IMR-90 (cell line): ENCODE results near the gene XIRP1. TPM values are rescaled to one million over a fixed set of nuclear protein-coding genes. Genes with fewer than 3 reads are reported as not detected.
A peak's percentile ranks its signal among the peaks of the same experiment; 100 is the strongest.

ENCODE experiments used
- ATAC-seq: fragments of 200-7000 bp; cut with Tn5 transposase; 2 replicates; pipeline ENCODE4 v1.9.1; 2020; ENCODE audit warnings: low read depth, mild to moderate bottlenecking, moderate library complexity
- BruUV-seq: library from RNA; stranded (reverse); fragments of 400-500 nt; replicated peaks from 2 replicates; lab custom pipeline; 2021; lab: Mats Ljungman, UMichigan
- CTCF ChIA-PET: fragments of 300-600 bp; formaldehyde crosslinking; extraction: SDS; loops from one replicate; lab custom pipeline; 2021; ENCODE audit warnings: antibody characterized with exemption; lab: Yijun Ruan, JAX
- POLR2A ChIA-PET: fragments of 300-600 bp; sonication (Branson Sonifier 250); formaldehyde crosslinking; loops from one replicate; lab custom pipeline; 2022; ENCODE audit warnings: antibody characterized with exemption; ENCODE audit not compliant: unreplicated experiment; lab: Charles Lee
- DNase-seq: peaks from one replicate; pipeline ENCODE4 v3.0.0; 2013
- H2AFZ ChIP-seq: replicated peaks from 2 replicates; pipeline ENCODE3; 2013; ENCODE audit warnings: low read length, mild to moderate bottlenecking; ENCODE audit not compliant: poor library complexity
- H2AK5ac ChIP-seq: 2 replicates; pipeline ENCODE4 v1.6.1; 2013; ENCODE audit warnings: low read depth, low read length, inconsistent platforms
- H2AK9ac ChIP-seq: replicated peaks from 2 replicates; pipeline ENCODE3; 2013; ENCODE audit warnings: mild to moderate bottlenecking, low read depth, low read length, moderate library complexity; ENCODE audit not compliant: poor library complexity
- H2BK120ac ChIP-seq: 2 replicates; pipeline ENCODE4 v1.6.1; 2013; ENCODE audit warnings: low read depth, low read length, inconsistent platforms
- H2BK15ac ChIP-seq: 3 replicates; pipeline ENCODE4 v1.6.1; 2013; ENCODE audit warnings: low read depth, low read length, inconsistent platforms
- H2BK20ac ChIP-seq: 2 replicates; pipeline ENCODE4 v1.6.1; 2013; ENCODE audit warnings: low read depth, mild to moderate bottlenecking, inconsistent platforms, low read length, moderate library complexity
- H2BK5ac ChIP-seq: 2 replicates; pipeline ENCODE4 v1.6.1; 2013; ENCODE audit warnings: mild to moderate bottlenecking, low read depth, low read length, inconsistent platforms; ENCODE audit not compliant: poor library complexity, severe bottlenecking
- H3K14ac ChIP-seq: replicated peaks from 2 replicates; pipeline ENCODE4 v1.6.1; 2013; ENCODE audit warnings: low read depth, low read length, inconsistent platforms
- H3K18ac ChIP-seq: 2 replicates; pipeline ENCODE4 v1.6.1; 2013; ENCODE audit warnings: low read depth, low read length, control low read depth
- H3K23ac ChIP-seq: 2 replicates; pipeline ENCODE4 v1.6.1; 2013; ENCODE audit warnings: low read depth, low read length, inconsistent platforms
- H3K27ac ChIP-seq: 2 replicates; pipeline ENCODE4 v1.5.1; 2013; ENCODE audit warnings: mild to moderate bottlenecking, control low read depth, low read length; ENCODE audit not compliant: insufficient read depth
- H3K27me3 ChIP-seq: 2 replicates; pipeline ENCODE4 v1.6.1; 2013; ENCODE audit warnings: low read length; ENCODE audit not compliant: control insufficient read depth, insufficient read depth
- H3K36me3 ChIP-seq: 2 replicates; pipeline ENCODE4 v1.6.1; 2013; ENCODE audit warnings: low read length, mixed read lengths; ENCODE audit not compliant: control insufficient read depth, insufficient read depth
- H3K4ac ChIP-seq: 2 replicates; pipeline ENCODE4 v1.6.1; 2013; ENCODE audit warnings: low read depth, low read length, inconsistent platforms
- H3K4me1 ChIP-seq: 2 replicates; pipeline ENCODE4 v1.6.1; 2013; ENCODE audit warnings: low read length, mixed read lengths; ENCODE audit not compliant: control insufficient read depth, insufficient read depth
- H3K4me2 ChIP-seq: 2 replicates; pipeline ENCODE4 v1.6.1; 2013; ENCODE audit warnings: low read depth, mild to moderate bottlenecking, control low read depth, low read length, moderate library complexity
- H3K4me3 ChIP-seq: 2 replicates; pipeline ENCODE4 v1.5.1; 2013; ENCODE audit warnings: low read depth, mild to moderate bottlenecking, control low read depth, low read length, moderate library complexity; ENCODE audit not compliant: insufficient read depth
- H3K56ac ChIP-seq: 2 replicates; pipeline ENCODE4 v1.6.1; 2013; ENCODE audit warnings: low read length, inconsistent platforms; ENCODE audit not compliant: insufficient read depth; ENCODE audit errors: extremely low read depth
- H3K79me1 ChIP-seq, 2 experiments: 2 replicates each; pipeline ENCODE4 v1.6.1; 2013; ENCODE audit warnings: low read length in 2 of 2, inconsistent platforms in 1 of 2, low read depth in 1 of 2
- H3K9ac ChIP-seq: 2 replicates; pipeline ENCODE4 v1.6.1; 2013; ENCODE audit warnings: low read depth, low read length, control low read depth
- H3K9me1 ChIP-seq: 2 replicates; pipeline ENCODE4 v1.6.1; 2013; ENCODE audit warnings: low read length, inconsistent platforms; ENCODE audit not compliant: insufficient read depth
- H3K9me3 ChIP-seq: 2 replicates; pipeline ENCODE4 v1.6.1; 2013; ENCODE audit warnings: low read length; ENCODE audit not compliant: control insufficient read depth, insufficient read depth
- H4K20me1 ChIP-seq: 2 replicates; pipeline ENCODE4 v1.6.1; 2013; ENCODE audit warnings: low read length, inconsistent platforms; ENCODE audit not compliant: insufficient read depth
- H4K5ac ChIP-seq: 2 replicates; pipeline ENCODE4 v1.6.1; 2013; ENCODE audit warnings: mild to moderate bottlenecking, low read depth, low read length, control low read depth
- H4K8ac ChIP-seq, 2 experiments: 2 replicates each; pipeline ENCODE4 v1.6.1; 2013; ENCODE audit warnings: low read depth in 2 of 2, low read length in 2 of 2, control low read depth in 1 of 2, inconsistent platforms in 1 of 2
- H4K91ac ChIP-seq: 2 replicates; pipeline ENCODE4 v1.6.1; 2013; ENCODE audit warnings: low read depth, low read length, inconsistent platforms; ENCODE audit not compliant: insufficient read depth
- BHLHE40 ChIP-seq: fragments of 150-350 bp; IDR thresholded peaks from 2 replicates; pipeline ENCODE4 v1.6.1; 2016; ENCODE audit warnings: mild to moderate bottlenecking, low read depth, low read length
- CEBPB ChIP-seq: IDR thresholded peaks from 2 replicates; pipeline ENCODE4 v1.6.1; 2012; ENCODE audit warnings: low read depth, low read length, improper control_type of control experiment
- CHD1 ChIP-seq: IDR thresholded peaks from 2 replicates; pipeline ENCODE4 v1.6.1; 2012; ENCODE audit warnings: low read depth, low read length, improper control_type of control experiment
- FOS ChIP-seq: fragments of 150-350 bp; IDR thresholded peaks from 2 replicates; pipeline ENCODE4 v1.6.1; 2016; ENCODE audit warnings: low read depth, low read length
- MAFK ChIP-seq: IDR thresholded peaks from 2 replicates; pipeline ENCODE4 v1.6.1; 2012; ENCODE audit warnings: low read depth, low read length, improper control_type of control experiment
- MAZ ChIP-seq: IDR thresholded peaks from 2 replicates; pipeline ENCODE4 v1.6.1; 2012; ENCODE audit warnings: low read depth, mild to moderate bottlenecking, low read length, improper control_type of control experiment, moderate library complexity, borderline replicate concordance
- MXI1 ChIP-seq: IDR thresholded peaks from 2 replicates; pipeline ENCODE4 v1.6.1; 2012; ENCODE audit warnings: low read depth, mild to moderate bottlenecking, low read length, moderate library complexity, borderline replicate concordance
- NFE2L2 ChIP-seq: fragments of 150-350 bp; IDR thresholded peaks from 2 replicates; pipeline ENCODE4 v1.6.1; 2016; ENCODE audit warnings: low read depth, mild to moderate bottlenecking, low read length
- POLR2A ChIP-seq: IDR thresholded peaks from 2 replicates; pipeline ENCODE4 v1.6.1; 2012; ENCODE audit warnings: mild to moderate bottlenecking, low read depth, low read length
- RAD21 ChIP-seq: IDR thresholded peaks from 2 replicates; pipeline ENCODE4 v1.6.1; 2012; ENCODE audit warnings: low read length, improper control_type of control experiment
- RCOR1 ChIP-seq: IDR thresholded peaks from 2 replicates; pipeline ENCODE4 v1.6.1; 2012; ENCODE audit warnings: mild to moderate bottlenecking, low read length, improper control_type of control experiment; ENCODE audit not compliant: insufficient replicate concordance
- RFX5 ChIP-seq: IDR thresholded peaks from 2 replicates; pipeline ENCODE4 v1.8.0; 2012; ENCODE audit warnings: low read depth, mild to moderate bottlenecking, low read length, moderate library complexity
- SMC3 ChIP-seq: fragments of 150-350 bp; IDR thresholded peaks from 2 replicates; pipeline ENCODE4 v1.6.1; 2016; ENCODE audit warnings: low read depth, mild to moderate bottlenecking, antibody characterized with exemption, low read length, moderate library complexity
- WGBS, 2 experiments: methylation state at CpG; one replicate each; pipeline versions ENCODE4 v1.1.5 to v1.1.7; 2013; ENCODE audit warnings: missing lambda C conversion rate in 2 of 2; ENCODE audit not compliant: insufficient read length in 1 of 2; ENCODE audit errors: extremely low coverage in 2 of 2; 5-methylcytosine and 5-hydroxymethylcytosine counted together
- dilution Hi-C: fragments of 300-500 bp; cut with HindIII; formaldehyde crosslinking; loops from one replicate; pipeline ENCODE4 v1.14.3; 2018; ENCODE audit warnings: low sequenced_read_pairs; ENCODE audit not compliant: unreplicated experiment
- in situ Hi-C: fragments of 300-500 bp; cut with MboI; formaldehyde crosslinking; loops from 3 replicates; pipeline ENCODE4 v1.14.3; 2019; ENCODE audit warnings: low sequenced_read_pairs, inconsistent platforms, mixed read lengths
- intact Hi-C: fragments of 100-400 bp; cut with micrococcal nuclease; formaldehyde crosslinking; loops from 2 replicates; pipeline ENCODE4 v1.10.0; 2022
- polyA plus RNA-seq, 3 experiments: library from polyadenylated mRNA; depleted of rRNA; stranded (reverse); fragments of >200 nt; gene quantifications; 2 replicates each; pipeline ENCODE4 v1.2.3, GENCODE V29; 2012; ENCODE audit warnings: low replicate concordance in 1 of 3
- total RNA-seq: library from RNA; depleted of rRNA; stranded (reverse); fragments of >200 nt; gene quantifications from 2 replicates; pipeline ENCODE4 v1.2.3, GENCODE V29; 2012
- TF ChIP-seq, protein P1 (sequence below): fragments of 150-350 bp; IDR thresholded peaks from 2 replicates; pipeline ENCODE4 v1.6.1; 2017; ENCODE audit warnings: mild to moderate bottlenecking, antibody characterized with exemption, low read length, low read depth
- TF ChIP-seq, protein P2 (sequence below): fragments of 150-350 bp; IDR thresholded peaks from 2 replicates; pipeline ENCODE4 v1.6.1; 2016; ENCODE audit warnings: low read depth, mild to moderate bottlenecking, low read length, moderate library complexity, borderline replicate concordance
- TF ChIP-seq, protein P3 (sequence below): conservative IDR thresholded peaks from 2 replicates; pipeline ENCODE4 v1.5.1; 2012; ENCODE audit warnings: mild to moderate bottlenecking, low read depth, low read length, improper control_type of control experiment

The XIRP1 gene
- total and polyA plus RNA-seq, 2 of the 4 experiments (the other 2 are of a cell fraction): under 0.01 to 0.07 TPM

DNA sequence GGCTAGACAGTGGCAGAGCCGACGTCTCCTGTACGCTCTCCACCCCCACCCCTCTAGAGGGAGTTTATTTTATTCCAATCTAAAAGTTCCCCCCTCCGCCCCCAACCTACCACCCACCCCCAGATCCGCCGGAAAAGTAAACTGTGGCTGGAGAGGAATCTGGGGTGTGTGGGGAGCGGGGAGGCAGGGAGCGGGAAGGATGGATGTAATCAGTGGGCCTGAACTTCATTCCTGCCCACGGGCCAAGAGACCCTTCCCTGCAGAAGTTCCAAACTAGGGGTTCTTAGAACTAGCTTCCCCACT is 38.5 kb downstream of the XIRP1 start:
- Histone ChIP-seq H3K9me3 (no peaks in the 10 kb centered on the region), H3K4me2 (peak overlapping the region; percentile 57), H4K20me1 (peaks cover 37% of the 10 kb centered on the region), H3K23ac (peak overlapping the region; percentile 52; the same call in 1 of the 2 replicates), H2BK5ac (peak overlapping the region; percentile 65), H3K9ac (peak overlapping the region; percentile 55; the same call in 1 of the 2 replicates), H3K27ac (peak overlapping the region; percentile 73), H3K56ac (no peak overlapping the region), H4K8ac (peak overlapping the region; percentile 76 to 80), H2BK15ac (peak overlapping the region; percentile 67; the same call in 1 of the 3 replicates), H2AFZ (peak overlapping the region; percentile 91), H3K9me1 (peaks cover 11% of the 10 kb centered on the region), H3K27me3 (peaks cover 2% of the 10 kb centered on the region), H3K4ac (peak overlapping the region; percentile 84), H3K79me1 (peaks cover 0 to 34% of the 10 kb centered on the region in 2 experiments; a peak in 2 of 4 replicates), H2BK120ac (peak overlapping the region; percentile 69; the same call in 1 of the 2 replicates), H3K4me1 (peaks cover 26% of the 10 kb centered on the region), H4K5ac (peak overlapping the region; percentile 66; the same call in 1 of the 2 replicates), H2AK5ac (peak overlapping the region; percentile 81), H2BK20ac (no peak overlapping the region; the same call in 1 of the 2 replicates), H3K36me3 (no peaks in the 10 kb centered on the region), H3K4me3 (peak overlapping the region; percentile 36), H2AK9ac (peak overlapping the region; percentile 68), H3K14ac (peak overlapping the region; percentile 78), H4K91ac (peak overlapping the region; percentile 69), H3K18ac (peak overlapping the region; percentile 69)
- DNase-seq (no peak), ATAC-seq (no peak)
- dilution Hi-C loops (no loop called here), in situ Hi-C loops (no loop called here), intact Hi-C loops (no loop called here)
- CTCF ChIA-PET: no interaction called here
- no TSS peak for BruUV-seq
- TF ChIP-seq, protein P1, sequence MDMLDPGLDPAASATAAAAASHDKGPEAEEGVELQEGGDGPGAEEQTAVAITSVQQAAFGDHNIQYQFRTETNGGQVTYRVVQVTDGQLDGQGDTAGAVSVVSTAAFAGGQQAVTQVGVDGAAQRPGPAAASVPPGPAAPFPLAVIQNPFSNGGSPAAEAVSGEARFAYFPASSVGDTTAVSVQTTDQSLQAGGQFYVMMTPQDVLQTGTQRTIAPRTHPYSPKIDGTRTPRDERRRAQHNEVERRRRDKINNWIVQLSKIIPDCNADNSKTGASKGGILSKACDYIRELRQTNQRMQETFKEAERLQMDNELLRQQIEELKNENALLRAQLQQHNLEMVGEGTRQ: no peak
- TF ChIP-seq POLR2A (no peak), RCOR1 (no peak), BHLHE40 (no peak), SMC3 (no peak), MAFK (no peak), MXI1 (no peak), FOS (no peak), NFE2L2 (no peak), CEBPB (no peak), CHD1 (no peak), MAZ (no peak), RFX5 (no peak), RAD21 (no peak)
- TF ChIP-seq, protein P2, sequence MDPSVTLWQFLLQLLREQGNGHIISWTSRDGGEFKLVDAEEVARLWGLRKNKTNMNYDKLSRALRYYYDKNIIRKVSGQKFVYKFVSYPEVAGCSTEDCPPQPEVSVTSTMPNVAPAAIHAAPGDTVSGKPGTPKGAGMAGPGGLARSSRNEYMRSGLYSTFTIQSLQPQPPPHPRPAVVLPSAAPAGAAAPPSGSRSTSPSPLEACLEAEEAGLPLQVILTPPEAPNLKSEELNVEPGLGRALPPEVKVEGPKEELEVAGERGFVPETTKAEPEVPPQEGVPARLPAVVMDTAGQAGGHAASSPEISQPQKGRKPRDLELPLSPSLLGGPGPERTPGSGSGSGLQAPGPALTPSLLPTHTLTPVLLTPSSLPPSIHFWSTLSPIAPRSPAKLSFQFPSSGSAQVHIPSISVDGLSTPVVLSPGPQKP: no peak
- TF ChIP-seq, protein P3, sequence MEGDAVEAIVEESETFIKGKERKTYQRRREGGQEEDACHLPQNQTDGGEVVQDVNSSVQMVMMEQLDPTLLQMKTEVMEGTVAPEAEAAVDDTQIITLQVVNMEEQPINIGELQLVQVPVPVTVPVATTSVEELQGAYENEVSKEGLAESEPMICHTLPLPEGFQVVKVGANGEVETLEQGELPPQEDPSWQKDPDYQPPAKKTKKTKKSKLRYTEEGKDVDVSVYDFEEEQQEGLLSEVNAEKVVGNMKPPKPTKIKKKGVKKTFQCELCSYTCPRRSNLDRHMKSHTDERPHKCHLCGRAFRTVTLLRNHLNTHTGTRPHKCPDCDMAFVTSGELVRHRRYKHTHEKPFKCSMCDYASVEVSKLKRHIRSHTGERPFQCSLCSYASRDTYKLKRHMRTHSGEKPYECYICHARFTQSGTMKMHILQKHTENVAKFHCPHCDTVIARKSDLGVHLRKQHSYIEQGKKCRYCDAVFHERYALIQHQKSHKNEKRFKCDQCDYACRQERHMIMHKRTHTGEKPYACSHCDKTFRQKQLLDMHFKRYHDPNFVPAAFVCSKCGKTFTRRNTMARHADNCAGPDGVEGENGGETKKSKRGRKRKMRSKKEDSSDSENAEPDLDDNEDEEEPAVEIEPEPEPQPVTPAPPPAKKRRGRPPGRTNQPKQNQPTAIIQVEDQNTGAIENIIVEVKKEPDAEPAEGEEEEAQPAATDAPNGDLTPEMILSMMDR: no peak
- POLR2A ChIA-PET: no interaction called here
- no CpG with 5 or more reads among the region's 9 CpGs for WGBS, 2 experiments
